Non-pigmented ciliary epithelial cell (primary cell): Measurements from ENCODE around the gene SH3TC1.
A peak's percentile ranks its signal among the peaks of the same experiment; 100 is the strongest.

Source experiments
- DNase-seq: peaks from one replicate; pipeline ENCODE4 v3.0.0-alpha.2; 2010; ENCODE audit warnings: low read depth

Gene SH3TC1

DNA sequence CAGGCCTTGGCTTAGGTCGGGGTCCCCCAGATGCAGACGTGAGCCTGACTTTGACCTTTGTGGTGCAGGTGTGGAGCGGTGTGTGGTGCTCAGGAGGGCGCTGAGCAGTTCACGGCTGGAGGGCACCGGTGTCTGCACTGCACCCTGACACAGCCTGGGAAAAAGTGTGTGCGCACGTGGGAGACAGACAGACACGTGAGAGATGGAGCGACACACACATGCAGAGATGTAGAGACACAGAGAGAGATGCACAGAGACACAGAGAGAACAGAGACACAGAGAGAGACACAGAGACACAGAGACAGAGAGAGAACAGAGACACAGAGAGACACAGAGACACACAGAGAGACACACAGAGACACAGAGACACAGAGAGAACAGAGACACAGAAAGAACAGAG lies 64.3 kb downstream of the SH3TC1 start:
- DNase-seq = no peak

DNA sequence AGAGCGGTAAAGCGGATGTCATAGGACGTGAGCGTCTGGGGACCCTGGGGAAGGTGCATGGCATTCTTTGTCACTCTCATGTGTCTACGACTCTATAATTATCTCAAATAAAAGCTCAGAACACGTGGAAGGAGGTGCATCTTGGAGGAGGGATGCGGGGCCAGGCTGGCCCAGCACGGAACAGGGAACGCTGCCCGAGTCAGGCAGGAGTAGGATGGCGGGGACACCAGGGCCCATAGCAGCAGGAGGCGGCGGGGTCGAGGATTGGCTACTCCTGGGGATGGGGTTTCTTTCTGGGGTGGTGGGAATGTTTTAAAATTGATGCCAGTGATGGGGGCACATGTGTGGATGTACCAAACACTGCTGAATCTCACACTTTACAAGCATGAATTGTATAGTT lies 65.0 kb downstream of the SH3TC1 start:
- no peak for DNase-seq

DNA sequence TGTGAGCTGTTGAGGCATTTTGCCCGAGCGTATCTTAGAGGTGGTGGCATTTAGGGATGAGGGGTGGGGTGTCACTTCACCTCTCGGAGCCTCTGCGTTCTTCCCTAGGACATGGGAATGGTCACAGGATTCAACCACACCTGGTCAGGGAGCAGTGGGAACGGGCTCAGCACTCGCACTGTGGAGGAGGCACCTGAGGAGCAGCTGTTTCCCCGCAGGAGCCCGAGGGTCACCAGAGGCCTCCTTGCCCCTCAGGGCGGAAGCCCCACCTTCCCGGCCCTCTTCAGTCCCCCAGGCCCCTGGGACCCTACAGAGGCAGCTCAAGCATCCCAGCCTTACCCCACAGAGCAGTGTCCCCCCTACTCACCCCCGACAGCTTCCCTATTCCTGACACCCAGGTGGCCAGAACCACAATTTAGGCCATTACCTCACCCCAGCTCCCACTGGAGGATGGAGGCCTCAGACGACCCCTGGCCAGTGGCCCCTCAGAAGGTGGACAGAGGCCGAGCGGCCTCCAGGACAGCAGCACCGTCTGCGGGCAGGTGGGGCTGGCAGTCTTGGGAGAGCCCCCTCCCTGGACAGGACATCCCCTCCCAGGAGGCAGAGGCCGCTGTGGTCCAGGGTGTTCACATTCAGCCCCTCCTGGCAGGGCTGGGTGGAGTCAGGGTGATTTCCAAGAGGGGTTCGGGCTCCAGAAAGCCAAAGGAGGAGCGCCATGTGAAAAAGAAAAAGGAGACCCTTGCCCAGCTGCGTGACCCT lies 66.3 kb downstream of the SH3TC1 start:
- no peak for DNase-seq

DNA sequence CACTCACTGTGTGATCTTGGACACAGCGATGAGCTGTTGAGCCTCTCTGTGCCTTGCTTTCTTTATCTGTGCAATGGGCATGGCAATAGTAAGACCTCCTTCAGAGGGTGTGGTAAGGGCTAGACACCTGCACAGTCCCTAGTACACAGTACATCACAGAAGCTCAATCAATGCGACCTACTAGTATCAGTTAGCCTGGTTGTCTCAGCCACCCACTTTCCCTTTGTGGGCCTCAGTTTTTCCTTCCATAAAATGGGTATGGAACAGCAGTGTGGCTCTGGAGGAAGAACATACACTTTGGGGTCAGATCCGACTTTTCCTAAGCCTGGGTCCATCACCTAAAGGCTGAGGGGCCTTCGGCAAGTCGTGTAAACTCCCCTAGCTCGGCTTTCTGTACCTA lies 67.0 kb downstream of the SH3TC1 start:
- no peak for DNase-seq

DNA sequence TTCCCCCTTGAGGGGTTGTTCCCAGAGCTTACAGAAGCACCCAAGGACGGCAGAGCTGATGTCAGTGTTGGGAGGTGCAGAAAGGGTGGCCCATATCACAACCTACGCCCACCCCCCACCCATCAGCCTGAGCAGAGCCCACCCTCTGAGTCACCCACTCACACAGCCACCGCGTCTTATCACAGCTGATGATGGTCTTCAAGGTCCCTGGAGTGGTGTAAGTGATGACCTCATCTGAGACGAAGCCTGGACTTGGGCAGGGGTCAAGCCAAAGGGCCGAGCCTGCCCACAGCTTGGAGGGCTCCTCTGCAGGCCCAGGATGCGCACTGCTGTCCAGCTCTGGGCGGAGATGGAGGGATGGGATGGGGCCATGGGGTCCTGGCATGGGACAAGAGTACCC lies 67.4 kb downstream of the SH3TC1 start:
- no peak for DNase-seq

DNA sequence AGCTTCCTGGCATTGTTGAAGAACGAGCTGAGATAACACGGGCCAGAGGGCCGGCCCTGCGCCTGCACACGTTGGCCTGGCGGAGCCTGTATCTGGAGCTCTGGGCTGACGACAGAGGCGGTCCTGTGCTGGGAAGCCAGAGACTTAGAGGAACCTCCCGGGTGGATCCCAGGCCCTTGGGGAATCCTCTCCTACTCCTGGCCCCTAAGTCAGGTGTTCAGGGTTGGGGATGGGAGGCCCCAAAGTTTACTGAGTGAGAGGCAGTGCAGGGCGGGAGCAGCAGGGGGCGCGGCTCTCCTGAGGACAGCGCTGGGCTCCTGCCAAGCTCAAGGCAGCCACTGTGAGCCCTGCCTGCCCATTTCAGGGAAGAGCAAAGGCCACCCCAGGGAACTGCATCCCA lies 68.0 kb downstream of the SH3TC1 start:
- no peak for DNase-seq

DNA sequence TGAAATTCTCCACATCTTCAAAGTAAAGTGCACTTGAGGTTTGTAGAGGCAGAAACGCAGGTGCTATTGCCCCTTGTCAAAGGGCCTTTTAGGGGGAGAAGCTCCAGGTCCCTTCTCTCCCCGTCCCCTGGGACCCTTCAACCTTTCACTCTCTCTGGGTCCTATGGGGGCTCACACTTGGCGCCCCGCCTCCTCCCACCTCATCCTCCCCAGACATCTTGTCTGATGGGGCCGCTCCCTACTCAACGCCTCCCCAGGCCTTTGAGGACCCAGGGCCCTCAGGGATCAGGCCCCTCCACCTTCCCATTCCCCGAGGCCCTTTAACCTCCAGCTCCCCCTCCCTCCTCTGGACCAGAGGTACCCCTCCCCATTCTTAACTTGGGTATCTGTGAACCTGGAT lies 69.1 kb downstream of the SH3TC1 start:
- DNase-seq = no peak

DNA sequence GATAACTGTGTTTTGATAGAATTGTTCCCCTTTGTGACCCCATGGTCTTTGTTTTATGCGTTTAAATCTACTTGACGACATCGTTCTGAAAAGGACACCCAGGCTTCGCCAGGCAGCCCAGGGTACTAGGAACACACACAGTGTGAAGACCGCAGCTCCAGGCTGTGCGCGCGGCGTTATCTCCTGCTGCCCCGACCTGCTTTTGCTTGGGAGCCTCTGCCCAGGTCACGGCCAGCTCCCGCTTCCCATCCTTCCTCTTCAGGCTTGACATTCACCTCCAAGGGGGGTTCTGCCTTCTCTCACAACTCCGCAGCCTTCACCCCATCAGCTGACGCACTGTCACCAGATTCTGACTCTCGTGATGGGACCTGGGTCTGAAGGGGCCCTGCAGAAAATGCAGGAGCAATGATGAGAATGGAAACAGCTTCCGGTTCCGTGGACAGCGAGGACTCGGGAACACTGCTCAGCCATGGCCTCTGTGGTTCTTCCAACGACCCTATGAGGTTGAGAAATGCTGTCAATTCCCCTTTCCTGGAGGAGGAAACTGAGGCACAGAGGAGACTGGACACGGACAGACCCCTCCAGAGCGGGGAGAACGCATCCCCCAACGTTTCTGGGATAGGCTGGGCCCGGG lies 69.9 kb downstream of the SH3TC1 start:
- no peak for DNase-seq

DNA sequence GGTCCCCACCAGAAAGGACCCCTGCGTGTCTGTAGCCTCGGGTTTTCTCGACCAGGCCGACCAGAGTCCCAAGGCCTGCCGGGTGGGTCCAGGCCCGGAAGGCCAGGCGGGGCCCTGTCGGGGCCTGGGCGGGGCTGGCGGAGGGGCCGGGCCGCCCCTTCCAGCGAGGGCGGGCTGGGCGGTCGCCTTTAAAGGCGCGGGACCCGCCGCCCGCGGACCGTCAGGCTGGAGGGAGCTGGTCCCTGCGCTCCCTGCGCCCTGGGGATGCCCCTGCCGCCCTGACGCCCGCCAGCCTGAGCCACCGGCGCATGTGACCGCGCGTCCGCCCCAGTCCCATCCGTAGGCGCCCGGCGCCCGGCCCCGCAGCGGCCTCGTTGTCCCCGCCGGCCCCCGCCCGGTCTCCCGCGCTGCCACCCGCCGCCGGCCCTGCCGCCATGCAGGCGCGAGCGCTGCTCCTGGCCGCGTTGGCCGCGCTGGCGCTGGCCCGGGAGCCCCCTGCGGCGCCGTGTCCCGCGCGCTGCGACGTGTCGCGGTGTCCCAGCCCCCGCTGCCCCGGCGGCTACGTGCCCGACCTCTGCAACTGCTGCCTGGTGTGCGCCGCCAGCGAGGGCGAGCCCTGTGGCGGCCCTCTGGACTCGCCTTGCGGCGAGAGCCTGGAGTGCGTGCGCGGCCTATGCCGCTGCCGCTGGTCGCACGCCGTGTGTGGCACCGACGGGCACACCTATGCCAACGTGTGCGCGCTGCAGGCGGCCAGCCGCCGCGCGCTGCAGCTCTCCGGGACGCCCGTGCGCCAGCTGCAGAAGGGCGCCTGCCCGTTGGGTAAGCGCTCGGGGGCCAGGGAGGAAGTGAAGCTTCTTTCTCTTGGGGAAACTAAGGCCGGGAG lies 70.7 kb downstream of the SH3TC1 start, which contains the start of gene HTRA3:
Gene HTRA3 (plus strand): TSS at position 220 of the 883 bp plus-strand sequence. CDS start 215 bp downstream, at position 435.
- no peak for DNase-seq

DNA sequence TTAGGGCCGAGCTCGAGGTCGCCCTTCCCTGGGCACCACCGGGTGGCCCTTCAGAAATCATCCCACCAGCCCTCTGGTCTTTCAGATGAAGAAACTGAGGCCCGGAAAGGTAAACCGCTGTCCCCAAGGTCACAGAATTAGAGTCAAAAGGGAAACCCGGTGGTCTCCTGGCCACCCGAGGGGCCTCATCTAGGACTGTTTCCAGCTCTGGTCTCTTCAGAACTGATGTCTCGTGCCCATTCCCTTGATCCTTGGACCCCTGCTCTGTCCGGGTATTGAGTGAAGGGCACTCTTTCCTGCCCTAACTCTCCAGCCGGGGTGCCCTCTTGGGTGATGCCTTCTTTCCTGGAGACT lies 71.3 kb downstream of the SH3TC1 start:
- no peak for DNase-seq

DNA sequence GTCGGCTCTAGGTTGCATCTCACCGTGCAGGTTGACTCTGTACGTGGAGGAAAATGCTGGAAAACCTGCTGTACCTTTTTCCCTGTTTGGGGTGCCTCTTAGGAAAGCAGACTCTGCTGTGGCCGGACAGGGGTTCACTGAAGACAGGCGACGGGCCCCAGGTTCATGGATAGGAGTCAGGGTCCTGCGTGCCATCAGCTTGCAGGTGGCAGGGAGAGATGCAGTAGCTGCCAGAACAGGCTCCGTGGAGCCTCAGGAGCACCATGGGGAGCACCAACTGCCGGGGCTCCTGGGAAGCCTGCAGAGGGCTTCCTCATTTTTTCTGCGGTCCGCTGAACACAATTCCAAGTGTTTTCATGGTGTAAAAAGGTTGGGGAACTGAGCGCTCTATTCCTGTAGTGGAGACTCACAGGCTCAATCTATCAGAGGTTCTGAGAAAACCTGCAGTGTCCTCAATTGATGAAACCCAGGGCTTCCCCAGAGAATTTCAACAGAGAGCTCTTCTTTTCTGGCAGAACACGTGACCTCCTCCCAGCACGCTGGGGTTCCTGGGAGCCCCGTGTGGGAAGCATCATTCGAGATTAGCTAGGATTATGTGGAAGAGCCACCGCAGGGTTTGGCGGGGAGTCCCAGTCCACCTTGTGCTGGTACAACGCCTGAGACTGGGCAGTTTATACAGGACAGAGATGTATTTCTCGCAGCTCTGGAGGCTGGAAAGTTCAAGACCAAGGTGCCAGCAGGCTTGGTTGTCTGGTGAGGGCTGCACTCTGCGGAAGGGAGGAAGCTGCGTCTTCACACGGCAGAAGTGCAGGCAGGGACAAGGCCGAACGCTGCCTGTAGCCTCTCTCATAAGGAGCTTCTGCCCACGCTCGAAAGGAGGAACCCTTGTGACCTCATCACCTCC lies 72.1 kb downstream of the SH3TC1 start:
- DNase-seq = no peak

DNA sequence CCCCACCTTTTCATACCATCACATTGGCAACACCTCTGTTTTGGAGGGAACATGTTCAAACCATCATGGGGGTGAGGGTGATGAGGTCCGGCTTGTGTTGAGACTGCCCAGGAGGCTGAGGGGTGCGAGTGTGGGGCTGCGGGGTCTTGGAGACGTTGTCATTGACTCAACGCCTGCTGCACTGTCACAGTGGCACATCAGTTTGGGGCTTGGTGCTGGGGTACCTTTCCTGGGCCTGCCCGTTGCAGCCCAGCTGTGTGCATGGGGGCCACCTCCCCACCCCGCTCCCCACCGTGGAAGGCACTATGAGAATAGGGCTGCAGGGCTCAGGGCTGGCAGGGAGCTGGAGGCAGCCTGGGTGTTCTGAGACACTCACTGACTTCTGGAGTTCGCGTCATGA lies 72.7 kb downstream of the SH3TC1 start:
- DNase-seq = no peak

DNA sequence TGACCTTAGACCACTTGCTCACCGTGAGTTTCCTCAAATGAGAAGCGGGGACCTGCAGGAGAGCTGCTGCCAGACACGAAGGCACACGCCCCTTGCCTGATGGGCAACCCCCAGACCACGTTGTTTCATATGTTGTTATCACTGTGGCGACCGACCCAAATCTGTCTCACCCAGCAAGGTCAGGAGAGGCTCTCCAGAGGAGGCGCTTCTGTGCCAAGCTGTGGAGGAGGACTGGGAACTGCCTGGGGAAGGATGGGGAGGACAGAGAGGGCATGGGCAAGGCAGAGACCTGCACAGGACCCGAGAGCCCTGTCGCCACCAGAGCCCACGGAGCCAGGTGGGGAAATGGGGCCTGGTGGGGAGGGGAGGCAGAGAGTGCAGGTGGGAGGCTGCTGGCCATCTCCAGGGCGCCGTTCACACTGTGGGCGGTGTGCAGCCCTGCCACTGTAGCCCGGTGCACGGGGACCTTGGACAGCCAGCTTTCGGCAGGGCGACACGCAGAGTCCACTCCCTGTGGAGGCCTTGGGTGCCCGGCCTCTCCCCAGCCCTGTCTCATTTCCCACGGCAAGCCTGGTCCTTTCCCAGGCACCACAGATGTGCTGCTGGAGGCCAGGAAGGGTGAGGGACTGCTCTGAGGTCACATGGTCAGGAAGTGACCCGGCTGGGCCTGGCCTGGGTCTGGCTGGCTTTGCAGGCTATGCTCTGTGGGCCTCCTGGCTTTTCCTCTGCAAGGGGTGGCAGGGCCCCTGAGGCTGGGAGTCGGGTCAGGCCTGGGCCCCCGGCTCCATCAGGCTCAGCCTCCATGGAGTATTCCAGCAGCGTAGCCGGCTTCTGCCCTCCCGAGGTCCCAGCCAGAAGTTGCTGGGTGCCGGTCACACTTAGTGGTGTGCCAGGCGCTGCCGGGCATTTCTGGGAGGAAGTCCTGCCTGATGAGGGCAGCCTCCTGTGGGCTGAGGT lies 73.7 kb downstream of the SH3TC1 start:
- no peak for DNase-seq

DNA sequence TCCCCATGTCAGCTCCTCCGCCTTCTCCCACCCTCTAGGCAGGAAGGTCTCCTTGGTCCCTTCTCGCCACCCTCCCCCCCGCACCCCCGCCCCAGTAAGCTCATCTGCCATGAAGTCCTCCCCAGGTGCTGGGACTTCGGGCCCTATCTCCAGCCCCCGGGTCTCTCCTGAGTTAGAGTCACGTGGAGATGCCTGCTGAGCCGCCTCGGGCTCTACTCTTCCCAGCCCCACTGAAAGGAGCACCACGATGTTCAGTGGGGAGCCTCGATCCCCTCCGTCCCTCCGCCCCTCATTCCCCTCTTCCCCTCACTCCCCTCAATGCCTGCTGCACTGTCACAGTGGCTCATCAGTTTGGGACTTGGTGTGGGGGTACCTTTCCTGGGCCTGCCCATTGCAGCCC lies 74.4 kb downstream of the SH3TC1 start:
- DNase-seq = no peak

DNA sequence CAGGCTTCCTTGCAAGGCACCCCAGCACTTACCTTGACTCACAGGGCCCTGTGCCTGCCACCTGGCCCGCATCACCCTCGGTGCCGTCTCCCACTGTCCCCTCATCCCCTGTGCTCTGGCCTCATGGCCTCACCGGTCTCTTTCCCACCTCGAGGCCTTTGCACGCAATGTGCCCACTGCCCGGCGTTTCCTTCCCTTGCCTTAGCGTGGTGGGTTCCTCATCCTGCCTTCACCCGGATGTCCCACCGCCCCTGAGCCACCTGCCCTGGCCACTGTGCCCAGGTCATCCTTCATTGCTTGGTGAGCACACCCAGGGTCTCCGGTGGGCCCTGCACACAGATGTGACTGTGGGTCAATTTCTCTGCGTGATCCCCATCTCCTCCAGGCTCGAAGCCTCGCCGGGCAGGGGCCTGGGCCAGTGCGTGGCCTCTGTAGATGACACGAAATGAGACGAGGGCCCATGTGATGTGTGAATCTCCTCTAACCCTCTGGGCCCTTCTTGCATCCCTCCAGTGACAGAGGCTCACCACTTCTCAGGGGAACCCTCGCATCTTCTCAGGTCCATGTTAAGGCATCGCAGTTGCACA lies 75.1 kb downstream of the SH3TC1 start:
- no peak for DNase-seq

DNA sequence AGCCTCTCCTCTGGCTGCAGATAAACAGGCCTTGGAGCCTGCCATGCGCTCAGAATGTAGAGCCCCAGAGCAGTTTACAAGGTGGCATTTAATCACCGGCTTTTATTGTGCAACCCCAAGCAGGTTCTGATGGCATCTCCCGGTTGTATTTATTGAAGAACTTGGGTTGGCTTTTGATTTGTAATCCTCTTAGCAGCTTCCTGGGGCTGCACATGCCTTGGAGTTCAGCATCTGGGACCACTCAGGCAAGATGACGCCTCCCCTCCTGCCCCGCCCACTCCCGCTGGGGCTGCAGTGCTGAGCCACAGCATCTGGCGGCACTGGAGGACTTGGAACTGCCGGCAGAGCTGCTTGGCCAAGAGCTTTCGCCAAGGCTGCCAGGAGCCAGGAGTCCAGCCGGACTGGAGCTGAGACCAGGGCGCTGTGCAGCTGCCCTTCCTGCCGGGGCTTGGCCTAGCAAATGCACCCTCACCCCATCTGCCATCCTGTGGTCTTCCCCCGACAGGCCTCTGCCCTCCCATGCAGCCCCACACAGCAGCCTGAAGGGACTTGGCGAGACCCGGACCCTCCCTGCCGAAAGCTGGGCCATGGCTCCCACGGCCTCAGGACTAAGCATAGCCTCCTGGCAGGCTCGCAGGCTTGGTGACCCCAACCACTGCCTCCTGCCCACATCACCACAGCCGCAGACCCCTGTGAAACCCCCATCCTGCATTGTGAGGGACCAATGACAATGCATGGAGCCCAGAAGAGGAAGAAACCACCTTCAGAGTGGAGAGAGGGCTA lies 75.9 kb downstream of the SH3TC1 start:
- DNase-seq = peak; percentile 54

DNA sequence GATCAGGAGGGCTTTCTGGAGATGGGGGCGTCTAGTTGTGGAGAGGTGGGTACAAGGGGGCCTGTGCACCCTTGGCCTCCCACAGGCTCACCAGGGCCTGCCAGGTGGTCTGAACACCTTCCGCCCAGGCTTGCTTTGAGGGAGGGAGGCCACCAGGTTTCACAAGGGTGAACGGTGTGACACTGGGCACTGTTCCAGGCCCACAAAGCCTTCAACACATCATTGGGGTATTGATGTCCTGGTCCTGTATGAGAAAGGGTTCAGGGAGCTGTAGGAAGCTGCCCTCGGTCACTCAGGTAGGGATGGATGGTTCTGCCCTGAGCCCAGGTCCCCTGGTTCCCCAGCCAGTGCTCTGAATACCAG lies 76.4 kb downstream of the SH3TC1 start:
- DNase-seq = no peak

DNA sequence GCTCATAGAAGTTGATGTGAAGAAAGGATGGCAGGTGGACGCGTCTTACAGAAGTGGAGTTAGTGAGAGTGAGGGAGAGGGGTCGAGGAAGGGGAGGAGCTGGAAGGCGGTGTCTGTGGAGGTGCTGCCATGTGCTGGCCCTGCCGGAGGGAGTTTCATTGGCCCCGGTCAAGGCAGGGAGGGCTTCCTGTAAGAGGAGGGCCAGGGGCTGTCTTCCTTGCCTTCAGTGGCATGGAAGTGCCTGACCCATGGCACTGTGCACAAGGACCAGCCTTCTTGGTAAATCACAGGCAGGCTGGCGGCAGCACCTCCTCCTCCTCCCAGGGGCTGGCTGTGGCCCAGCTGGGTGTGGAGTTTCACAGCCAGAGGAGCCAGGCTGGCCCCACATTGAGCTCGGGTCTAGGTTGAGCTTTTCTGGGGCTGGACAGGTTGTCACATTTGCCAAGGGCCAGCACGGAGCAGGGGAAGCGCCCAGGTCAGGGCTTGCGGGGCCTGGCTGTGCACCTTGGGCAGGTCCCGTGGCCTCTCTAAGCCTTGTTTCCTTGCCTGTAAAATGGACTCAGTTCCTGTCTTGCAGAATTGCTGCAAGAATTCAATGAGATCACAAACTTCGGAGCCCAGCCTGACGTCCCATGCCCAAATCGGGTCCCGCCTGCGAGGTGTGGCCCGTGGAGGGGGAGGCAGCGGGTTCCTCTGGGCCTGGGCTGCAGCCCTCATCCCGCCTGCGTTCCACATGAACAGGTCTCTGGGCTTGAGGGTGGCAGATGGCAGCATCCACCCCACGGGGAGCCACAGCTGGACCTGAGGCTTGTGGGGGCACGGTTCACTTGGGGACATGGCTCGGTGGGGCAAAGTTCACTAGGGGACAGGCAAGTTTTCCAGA lies 77.5 kb downstream of the SH3TC1 start:
- no peak for DNase-seq
